Endodermal cell (in vitro differentiated cells): ENCODE results near the gene MYL12A. TPM values are rescaled to one million over a fixed set of nuclear protein-coding genes. Genes with fewer than 3 reads are reported as not detected.

Experiments used
- DNase-seq: peaks from one replicate; pipeline ENCODE4 v3.0.0-alpha.2; 2017
- H3K27ac ChIP-seq: 2 replicates; pipeline ENCODE4 v1.5.1; 2013; ENCODE audit warnings: mild to moderate bottlenecking, low read depth, low read length, moderate library complexity
- H3K27me3 ChIP-seq: 2 replicates; pipeline ENCODE4 v1.6.1; 2013; ENCODE audit warnings: mild to moderate bottlenecking, low read length, moderate library complexity; ENCODE audit not compliant: insufficient read depth, control insufficient read depth, poor library complexity, severe bottlenecking
- H3K36me3 ChIP-seq: 2 replicates; pipeline ENCODE4 v1.7.0; 2013; ENCODE audit warnings: mild to moderate bottlenecking, low read length, moderate library complexity; ENCODE audit not compliant: control insufficient read depth, insufficient read depth
- H3K4me1 ChIP-seq: one replicate; pipeline ENCODE4 v1.7.0; 2013; ENCODE audit warnings: low read length; ENCODE audit not compliant: control insufficient read depth, insufficient read depth
- H3K4me3 ChIP-seq: 2 replicates; pipeline ENCODE4 v1.5.1; 2013; ENCODE audit warnings: mild to moderate bottlenecking, low read length, moderate library complexity
- H3K9ac ChIP-seq: 2 replicates; pipeline ENCODE4 v1.6.1; 2013; ENCODE audit warnings: mild to moderate bottlenecking, low read length, moderate library complexity; ENCODE audit not compliant: poor library complexity, severe bottlenecking; ENCODE audit errors: extremely low read depth
- H3K9me3 ChIP-seq: 2 replicates; pipeline ENCODE4 v1.6.1; 2013; ENCODE audit warnings: mild to moderate bottlenecking, low read length, moderate library complexity; ENCODE audit not compliant: control insufficient read depth
- H3K27ac Mint-ChIP-seq: 2 replicates; pipeline ENCODE4 v1.8.0; 2020; ENCODE audit warnings: mixed read lengths
- H3K27me3 Mint-ChIP-seq: 2 replicates; pipeline ENCODE4 v1.8.0; 2021; ENCODE audit warnings: mild to moderate bottlenecking, mixed read lengths; ENCODE audit not compliant: insufficient read depth
- H3K36me3 Mint-ChIP-seq: 2 replicates; pipeline ENCODE4 v1.8.0; 2020; ENCODE audit warnings: low read depth, mixed read lengths
- H3K4me1 Mint-ChIP-seq: 2 replicates; pipeline ENCODE4 v1.8.0; 2020; ENCODE audit warnings: mixed read lengths
- H3K4me3 Mint-ChIP-seq: 2 replicates; pipeline ENCODE4 v1.8.0; 2020; ENCODE audit warnings: mild to moderate bottlenecking, moderate library complexity, mixed read lengths
- H3K9me3 Mint-ChIP-seq: 2 replicates; pipeline ENCODE4 v1.8.0; 2020; ENCODE audit warnings: mild to moderate bottlenecking, mixed read lengths
- WGBS, 2 experiments: methylation state at CpG; one replicate each; pipeline versions ENCODE4 v1.1.5 to v1.1.7; 2013; ENCODE audit warnings: missing lambda C conversion rate in 2 of 2, mixed read lengths in 1 of 2; ENCODE audit not compliant: insufficient coverage in 1 of 2, insufficient read length in 1 of 2; 5-methylcytosine and 5-hydroxymethylcytosine counted together
- total RNA-seq, 2 donors: library from RNA; stranded (reverse); fragmentation: NEBNext Ultra II Directional in 1 of 2; extraction: Animal tissue kit (Norgen Biotek cat#: 25700) in 1 of 2; gene quantifications; 2 replicates in 1 of 2; 3 replicates in 1 of 2; pipeline ENCODE4 v1.2.1, GENCODE V29; 2021
- TF ChIP-seq, protein P1 (sequence below): fragments of 200-600 bp; sonication (generic); conservative IDR thresholded peaks from 2 replicates; pipeline ENCODE4 v1.5.0; 2021; ENCODE audit warnings: antibody characterized with exemption, mild to moderate bottlenecking

The MYL12A gene
- total RNA-seq, 2 donors from 2014 or later, result 267 to 271 TPM

DNA sequence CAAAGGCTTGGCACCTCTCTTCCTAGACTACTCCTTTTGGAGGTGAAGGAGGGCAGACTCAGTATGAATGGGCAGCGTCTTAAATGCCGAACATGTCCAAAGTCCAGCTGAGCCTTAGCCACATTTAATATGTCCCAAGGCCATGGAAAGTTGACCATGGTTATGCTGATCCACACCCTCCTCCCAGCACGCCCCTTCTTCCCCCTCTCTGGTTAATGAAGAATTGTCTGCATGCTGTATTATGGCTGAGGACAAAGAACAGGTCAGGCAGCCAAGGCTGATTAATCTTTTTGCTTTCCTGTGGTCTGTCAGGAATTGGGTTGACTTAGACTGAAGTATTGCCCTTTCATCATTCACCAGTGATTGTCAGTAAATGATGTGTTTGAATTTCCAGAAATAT is 22.0 kb upstream of the MYL12A start:
- TF ChIP-seq, protein P1, sequence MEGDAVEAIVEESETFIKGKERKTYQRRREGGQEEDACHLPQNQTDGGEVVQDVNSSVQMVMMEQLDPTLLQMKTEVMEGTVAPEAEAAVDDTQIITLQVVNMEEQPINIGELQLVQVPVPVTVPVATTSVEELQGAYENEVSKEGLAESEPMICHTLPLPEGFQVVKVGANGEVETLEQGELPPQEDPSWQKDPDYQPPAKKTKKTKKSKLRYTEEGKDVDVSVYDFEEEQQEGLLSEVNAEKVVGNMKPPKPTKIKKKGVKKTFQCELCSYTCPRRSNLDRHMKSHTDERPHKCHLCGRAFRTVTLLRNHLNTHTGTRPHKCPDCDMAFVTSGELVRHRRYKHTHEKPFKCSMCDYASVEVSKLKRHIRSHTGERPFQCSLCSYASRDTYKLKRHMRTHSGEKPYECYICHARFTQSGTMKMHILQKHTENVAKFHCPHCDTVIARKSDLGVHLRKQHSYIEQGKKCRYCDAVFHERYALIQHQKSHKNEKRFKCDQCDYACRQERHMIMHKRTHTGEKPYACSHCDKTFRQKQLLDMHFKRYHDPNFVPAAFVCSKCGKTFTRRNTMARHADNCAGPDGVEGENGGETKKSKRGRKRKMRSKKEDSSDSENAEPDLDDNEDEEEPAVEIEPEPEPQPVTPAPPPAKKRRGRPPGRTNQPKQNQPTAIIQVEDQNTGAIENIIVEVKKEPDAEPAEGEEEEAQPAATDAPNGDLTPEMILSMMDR, result no peak
- peaks cover 7% of the 10 kb centered on the region for H3K4me1 Mint-ChIP-seq

DNA sequence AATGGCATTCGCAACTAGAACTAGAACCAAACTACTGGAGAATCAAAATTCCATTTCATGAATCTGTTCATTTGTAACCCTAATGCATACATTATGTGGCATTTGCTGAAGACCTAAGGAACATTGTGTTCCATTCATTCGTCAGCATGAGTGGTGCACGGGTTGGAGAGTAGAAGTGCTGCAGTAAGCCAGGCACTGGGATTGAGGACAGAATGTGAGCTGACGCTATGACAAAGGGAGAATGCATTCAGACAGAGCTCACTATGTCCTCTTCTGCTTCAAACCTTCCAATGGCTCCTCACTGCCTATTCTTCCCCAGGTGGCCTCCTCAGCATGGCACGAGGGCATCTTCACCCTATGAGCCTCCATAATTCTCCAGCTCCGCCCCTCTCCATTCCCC is 21.6 kb upstream of the MYL12A start:
- Mint-ChIP-seq H3K27ac (no peak overlapping the region), H3K36me3 (no peaks in the 10 kb centered on the region), H3K4me3 (no peak overlapping the region), H3K4me1 (peaks cover 6% of the 10 kb centered on the region), H3K27me3 (no peaks in the 10 kb centered on the region), H3K9me3 (no peaks in the 10 kb centered on the region)
- H3K27me3 ChIP-seq, result no peaks in the 10 kb centered on the region
- DNase-seq, result no peak
- no peaks in the 10 kb centered on the region for H3K36me3 ChIP-seq
- WGBS, 2 experiments, result 95 to 100% methylated on average over 4 to 6 of the region's 6 CpGs
- TF ChIP-seq, protein P1, result no peak
- no peak overlapping the region for H3K9ac ChIP-seq
- H3K4me3 ChIP-seq, result no peak overlapping the region
- no peak overlapping the region for H3K27ac ChIP-seq
- no peaks in the 10 kb centered on the region for H3K9me3 ChIP-seq
- no peaks in the 10 kb centered on the region for H3K4me1 ChIP-seq

More for the DNA sequence above, 22.0 kb upstream of the MYL12A start:
- Histone ChIP-seq H3K4me3 (no peak overlapping the region), H3K4me1 (no peaks in the 10 kb centered on the region), H3K9me3 (no peaks in the 10 kb centered on the region), H3K27me3 (no peaks in the 10 kb centered on the region), H3K27ac (no peak overlapping the region), H3K9ac (no peak overlapping the region), H3K36me3 (no peaks in the 10 kb centered on the region)
- Mint-ChIP-seq H3K36me3 (no peaks in the 10 kb centered on the region), H3K4me3 (no peak overlapping the region), H3K9me3 (no peaks in the 10 kb centered on the region), H3K27me3 (no peaks in the 10 kb centered on the region), H3K27ac (no peak overlapping the region)
- WGBS, 2 experiments, result 84 to 90% methylated on average over 2 to 3 of the region's 3 CpGs
- no peak for DNase-seq

DNA sequence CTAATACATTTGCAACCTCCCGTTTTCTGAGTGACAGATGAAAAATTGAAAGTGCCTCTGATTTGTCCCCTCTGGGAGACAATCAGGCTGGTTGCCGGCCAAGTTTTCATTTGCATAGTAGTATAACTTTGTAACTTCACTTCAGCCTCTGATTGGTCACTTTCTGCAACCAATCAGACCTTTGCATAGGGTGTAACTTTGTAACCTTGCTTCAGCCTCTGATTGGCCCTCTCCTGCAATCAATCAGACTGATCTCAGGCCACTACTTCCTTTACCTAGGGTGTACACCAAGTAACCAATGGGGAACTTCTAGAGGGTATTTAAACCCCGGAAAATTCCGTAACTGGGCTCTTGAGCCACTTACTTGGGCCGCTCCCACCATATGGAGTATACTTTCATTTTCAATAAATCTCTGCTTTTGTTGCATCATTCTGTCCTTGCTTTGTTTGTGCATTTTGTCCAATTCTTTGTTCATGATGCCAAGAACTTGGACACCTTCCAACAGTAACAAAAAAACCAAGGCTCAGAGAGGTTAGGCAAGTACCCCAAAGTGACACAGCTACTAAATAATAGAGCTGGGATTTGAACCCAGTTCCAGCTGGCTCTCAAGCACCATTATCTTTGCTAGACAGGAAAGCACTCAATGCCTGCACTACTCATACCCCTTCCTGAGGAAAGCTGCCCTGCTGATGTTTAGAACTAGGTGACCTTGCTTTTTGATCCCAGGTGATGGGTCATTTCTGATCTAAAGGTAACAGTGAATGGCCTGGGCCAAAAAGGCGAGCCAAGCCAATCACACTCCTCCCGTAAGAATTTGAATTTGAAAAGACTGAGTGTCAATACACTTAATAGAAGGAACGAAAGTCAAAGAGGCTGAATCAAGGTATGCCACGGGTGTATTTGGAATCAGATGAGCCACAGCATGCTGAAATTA is 16.9 kb upstream of the MYL12A start:
- Histone ChIP-seq H3K9ac (no peak overlapping the region), H3K4me1 (no peaks in the 10 kb centered on the region), H3K27me3 (no peaks in the 10 kb centered on the region), H3K4me3 (no peak overlapping the region), H3K9me3 (no peaks in the 10 kb centered on the region), H3K27ac (no peak overlapping the region), H3K36me3 (no peaks in the 10 kb centered on the region)
- DNase-seq, result no peak
- Mint-ChIP-seq H3K4me1 (peaks cover 8% of the 10 kb centered on the region), H3K4me3 (no peak overlapping the region), H3K9me3 (no peaks in the 10 kb centered on the region), H3K27me3 (no peaks in the 10 kb centered on the region), H3K27ac (no peak overlapping the region), H3K36me3 (no peaks in the 10 kb centered on the region)
- 86 to 87% methylated on average over 9 of the region's 9 CpGs for WGBS, 2 experiments
- TF ChIP-seq, protein P1, result no peak
